CD4-positive, alpha-beta T cell treated with Interleukin-1 beta for 1 hour (primary cell): Measurements from ENCODE around the gene SMARCA1.

Experiments used
- DNase-seq, 2 donors: peaks; one replicate each; pipeline ENCODE4 v3.0.0-alpha.2; 2020 to 2022

SMARCA1 gene

GRCh38 chrX:129449148-129449547 lies 74.1 kb downstream of the SMARCA1 start:
- no peak for DNase-seq

- no peak for DNase-seq
These were observed 77.9 kb downstream of the SMARCA1 start for GRCh38 chrX:129445436-129445835.

GRCh38 chrX:129433945-129434344 lies 89.3 kb downstream of the SMARCA1 start:
- DNase-seq, result no peak

- no peak for DNase-seq
These were observed 89.8 kb downstream of the SMARCA1 start for GRCh38 chrX:129433461-129433860.

- no peak for DNase-seq
These were observed 96.0 kb downstream of the SMARCA1 start for GRCh38 chrX:129427267-129427666.

GRCh38 chrX:129423191-129423590 lies 100.1 kb downstream of the SMARCA1 start:
- no peak for DNase-seq

- DNase-seq, result no peak
These were observed 118.7 kb downstream of the SMARCA1 start for GRCh38 chrX:129404670-129405008.

- no peak for DNase-seq
These were observed 119.2 kb downstream of the SMARCA1 start for GRCh38 chrX:129403974-129404669.
